NOMO-1 (cell line): Measurements from ENCODE around the gene RBP3.

Experiments
- DNase-seq, 2 experiments: peaks; one replicate each; lab custom pipeline; 2025; ENCODE audit not compliant: unreplicated experiment in 2 of 2; lab: John Stamatoyannopoulos, UW

RBP3 gene

DNA sequence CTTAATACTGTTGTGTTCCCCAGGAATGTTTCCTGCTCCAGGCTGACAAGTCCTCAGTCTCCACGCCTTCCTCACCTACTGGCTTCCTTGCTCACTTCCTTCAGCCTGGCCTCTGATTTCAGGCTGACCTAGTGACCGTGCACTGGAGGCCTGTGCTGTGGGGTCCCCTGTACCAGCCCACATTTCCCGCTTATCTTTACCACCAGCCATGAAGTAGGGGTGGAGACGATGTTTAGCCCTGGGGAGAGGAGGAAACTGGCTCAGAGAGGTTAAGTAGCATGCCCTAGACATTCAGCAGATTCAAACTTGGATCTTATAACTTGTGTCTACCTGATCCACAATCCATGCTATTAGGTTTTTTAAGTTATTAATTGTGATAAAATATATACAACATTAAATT is 40.7 kb downstream of the RBP3 start:
- no peak for DNase-seq

DNA sequence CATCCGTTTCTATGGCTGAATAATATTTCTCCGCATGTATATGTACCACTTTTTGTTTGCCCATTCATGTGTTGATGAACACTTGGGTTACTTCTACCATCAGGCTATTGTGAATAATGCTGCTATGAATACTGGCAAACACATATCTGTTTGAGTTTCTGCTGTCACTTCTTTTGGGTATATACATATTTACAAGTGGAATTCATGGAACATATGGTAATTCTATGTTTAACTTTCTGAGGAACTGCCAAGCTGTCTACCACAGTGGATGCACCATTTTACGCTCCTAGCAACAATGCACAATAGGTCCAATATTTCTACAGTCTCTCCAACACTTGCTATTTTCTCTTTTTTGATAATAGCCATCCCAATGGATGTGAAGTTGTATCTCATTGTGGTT is 41.5 kb downstream of the RBP3 start:
- DNase-seq = no peak

GRCh38 chr10:47396311-47396717 is 48.2 kb downstream of the RBP3 start:
- no peak for DNase-seq

- no peak for DNase-seq
These were observed 49.1 kb downstream of the RBP3 start for GRCh38 chr10:47397256-47397655.

- no peak for DNase-seq
These were observed 52.1 kb downstream of the RBP3 start for GRCh38 chr10:47400251-47400650.

GRCh38 chr10:47400786-47401185 is 52.6 kb downstream of the RBP3 start:
- DNase-seq = no peak

GRCh38 chr10:47401210-47401609 is 53.0 kb downstream of the RBP3 start:
- DNase-seq = no peak

DNA sequence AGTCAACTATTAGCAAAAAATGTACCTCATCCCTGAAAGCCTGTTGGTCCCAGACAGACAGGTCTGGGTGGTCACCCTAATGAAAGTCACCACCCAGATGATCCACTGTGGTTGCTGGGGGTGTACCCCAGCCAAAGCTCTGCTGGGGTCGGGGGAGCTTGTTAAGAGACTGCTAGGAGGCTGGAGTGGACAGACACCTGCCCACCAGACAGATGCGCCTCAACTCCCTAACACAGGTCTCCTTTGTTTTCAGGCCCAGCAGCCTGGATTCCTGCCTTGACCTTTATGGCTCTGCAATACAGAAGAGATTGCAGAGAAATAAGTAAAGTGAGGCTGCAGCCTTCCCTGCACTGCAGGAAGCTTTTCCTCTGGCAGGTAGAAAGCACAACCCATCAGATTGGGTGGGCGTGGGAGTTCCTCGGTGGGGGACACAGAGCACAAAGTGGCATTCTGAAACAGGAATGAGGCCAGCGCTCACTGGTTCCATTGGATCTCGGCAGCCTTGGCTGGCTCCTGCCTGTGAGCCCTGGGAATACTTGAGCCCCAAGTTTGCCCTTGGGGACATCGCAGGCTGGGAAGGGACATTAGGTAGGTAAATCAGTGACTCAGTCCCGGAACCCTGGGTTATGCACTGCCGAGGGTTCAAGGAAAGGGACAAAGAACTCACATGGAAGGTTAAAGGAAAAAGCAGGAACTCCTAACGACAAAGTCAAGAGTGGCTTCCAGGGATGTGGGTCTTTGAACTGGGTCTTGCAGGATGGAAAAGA is 53.9 kb downstream of the RBP3 start:
- no peak for DNase-seq

DNA sequence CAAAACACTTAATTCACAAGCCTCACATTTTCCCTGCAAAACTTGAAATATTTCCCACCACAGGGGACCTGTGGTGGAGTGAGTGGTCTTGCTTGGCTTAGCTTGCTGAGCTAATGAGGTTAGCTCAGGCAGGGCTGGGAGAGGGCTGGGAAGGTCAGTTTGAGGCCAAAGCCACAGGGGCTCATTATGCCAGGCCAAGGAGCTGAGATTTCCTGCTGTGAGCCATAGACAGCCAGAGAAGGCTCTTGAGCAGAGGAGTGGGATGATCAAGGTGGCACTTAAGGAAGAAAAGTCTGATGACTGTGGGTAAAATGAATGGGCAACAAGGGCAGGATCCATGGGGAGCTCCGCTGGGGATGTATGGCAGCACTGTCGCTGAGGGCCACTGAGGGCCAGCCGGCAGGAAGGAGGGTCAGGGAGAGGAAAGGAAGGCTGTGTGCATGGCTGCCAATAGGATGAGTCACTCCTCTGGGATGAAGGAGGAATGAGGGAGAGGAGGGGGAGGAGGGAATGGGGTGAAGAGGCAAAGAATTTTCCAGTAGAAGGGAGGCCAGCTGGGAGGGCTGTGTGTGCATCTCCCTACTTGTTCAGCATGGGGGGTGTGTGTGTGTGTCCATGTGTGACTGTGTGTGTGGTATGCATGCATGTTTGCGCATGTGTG is 54.6 kb downstream of the RBP3 start:
- DNase-seq = no peak

- no peak for DNase-seq
These were observed 55.5 kb downstream of the RBP3 start for GRCh38 chr10:47403446-47404318.

GRCh38 chr10:47404446-47404845 is 56.3 kb downstream of the RBP3 start:
- no peak for DNase-seq

- DNase-seq = no peak
These were observed 56.8 kb downstream of the RBP3 start for GRCh38 chr10:47404937-47405336.

GRCh38 chr10:47405857-47406547 is 57.8 kb downstream of the RBP3 start:
- no peak for DNase-seq

DNA sequence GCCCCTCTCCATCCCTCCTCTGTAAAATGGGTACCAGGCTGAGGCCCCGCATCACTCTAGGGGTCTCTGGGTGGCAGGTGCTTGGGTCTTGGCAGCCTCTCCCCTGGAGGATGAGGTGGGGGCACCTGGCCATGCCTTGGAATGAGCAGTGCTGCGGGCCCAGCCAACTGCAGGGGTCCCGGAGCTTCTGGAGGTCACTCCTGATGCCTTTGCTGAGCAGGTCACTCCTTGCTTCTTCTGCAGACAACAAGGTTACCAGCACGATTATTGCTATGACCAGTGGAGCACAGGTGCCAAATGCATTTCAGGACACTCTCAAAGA is 58.3 kb downstream of the RBP3 start:
- no peak for DNase-seq

DNA sequence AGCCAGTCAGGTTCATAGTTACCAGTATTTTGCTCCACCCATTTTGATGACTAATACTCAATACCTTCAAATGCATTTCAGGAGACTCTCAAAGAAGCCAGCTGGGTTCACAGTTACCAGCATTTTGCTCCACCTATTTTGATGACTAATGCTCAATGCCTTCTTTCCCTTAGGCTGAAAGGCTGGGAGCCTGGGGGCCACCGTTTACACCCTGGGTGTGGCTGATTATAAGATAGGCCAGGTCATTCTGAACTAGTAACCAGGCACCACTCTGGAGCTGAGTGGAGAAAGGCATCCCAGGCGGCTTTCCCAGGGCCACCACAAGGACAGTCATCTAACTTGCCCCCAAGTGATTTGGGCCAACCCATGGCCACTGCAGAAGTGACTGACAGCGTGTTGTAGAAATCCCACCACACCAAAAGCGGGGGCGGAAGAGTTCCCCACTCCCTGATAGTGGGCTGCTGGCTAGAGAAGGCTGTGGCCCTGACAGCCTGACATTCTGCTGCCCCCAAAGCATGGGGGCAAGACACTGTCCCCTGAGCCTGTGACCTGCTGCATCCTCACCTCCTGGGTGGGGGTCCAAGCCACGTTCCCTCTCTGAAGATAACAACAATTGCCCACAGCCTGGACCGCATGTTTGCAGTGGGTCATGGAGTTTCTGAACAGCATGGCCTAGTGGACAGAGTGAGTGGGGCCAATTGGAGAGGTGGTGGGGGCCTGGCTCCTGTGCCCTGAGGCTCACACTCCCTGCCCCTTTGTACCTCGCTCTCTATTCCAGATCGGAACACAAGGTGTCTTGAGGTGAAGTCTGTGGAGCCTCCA is 58.9 kb downstream of the RBP3 start:
- no peak for DNase-seq
